ENCODE results near the gene PTPN23.

PTPN23 gene

GRCh38 chr3:47407896-47408838, 27.3 kb downstream of the PTPN23 start:
- no peak for DNase-seq

DNA sequence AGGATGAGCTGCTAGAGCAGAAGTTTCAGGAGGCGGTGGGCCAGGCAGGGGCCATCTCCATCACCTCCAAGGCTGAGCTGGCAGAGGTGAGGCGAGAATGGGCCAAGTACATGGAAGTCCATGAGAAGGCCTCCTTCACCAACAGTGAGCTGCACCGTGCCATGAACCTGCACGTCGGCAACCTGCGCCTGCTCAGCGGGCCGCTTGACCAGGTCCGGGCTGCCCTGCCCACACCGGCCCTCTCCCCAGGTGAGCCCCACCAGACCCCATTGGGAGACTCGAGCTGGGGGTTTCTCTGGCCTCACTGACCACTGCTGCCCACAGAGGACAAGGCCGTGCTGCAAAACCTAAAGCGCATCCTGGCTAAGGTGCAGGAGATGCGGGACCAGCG, 28.0 kb downstream of the PTPN23 start:
- no peak for DNase-seq

DNA sequence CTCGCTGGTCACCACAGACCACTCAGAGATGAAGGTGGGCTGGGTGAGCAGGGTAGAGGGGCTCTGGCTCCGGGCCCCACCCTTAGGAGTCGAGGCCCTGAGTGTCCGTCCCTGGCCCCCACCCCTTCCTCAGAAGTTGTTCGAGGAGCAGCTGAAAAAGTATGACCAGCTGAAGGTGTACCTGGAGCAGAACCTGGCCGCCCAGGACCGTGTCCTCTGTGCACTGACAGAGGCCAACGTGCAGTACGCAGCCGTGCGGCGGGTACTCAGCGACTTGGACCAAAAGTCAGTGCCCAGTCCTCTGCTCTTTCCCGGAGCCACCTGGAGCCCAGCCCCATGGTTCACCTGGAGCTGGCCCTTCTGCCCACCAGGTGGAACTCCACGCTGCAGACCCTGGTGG, 28.5 kb downstream of the PTPN23 start:
- DNase-seq = no peak

- DNase-seq = no peak
These were observed 29.0 kb downstream of the PTPN23 start for GRCh38 chr3:47409688-47410416.

- no peak for DNase-seq
These were observed 29.5 kb downstream of the PTPN23 start for GRCh38 chr3:47410417-47410720.

DNA sequence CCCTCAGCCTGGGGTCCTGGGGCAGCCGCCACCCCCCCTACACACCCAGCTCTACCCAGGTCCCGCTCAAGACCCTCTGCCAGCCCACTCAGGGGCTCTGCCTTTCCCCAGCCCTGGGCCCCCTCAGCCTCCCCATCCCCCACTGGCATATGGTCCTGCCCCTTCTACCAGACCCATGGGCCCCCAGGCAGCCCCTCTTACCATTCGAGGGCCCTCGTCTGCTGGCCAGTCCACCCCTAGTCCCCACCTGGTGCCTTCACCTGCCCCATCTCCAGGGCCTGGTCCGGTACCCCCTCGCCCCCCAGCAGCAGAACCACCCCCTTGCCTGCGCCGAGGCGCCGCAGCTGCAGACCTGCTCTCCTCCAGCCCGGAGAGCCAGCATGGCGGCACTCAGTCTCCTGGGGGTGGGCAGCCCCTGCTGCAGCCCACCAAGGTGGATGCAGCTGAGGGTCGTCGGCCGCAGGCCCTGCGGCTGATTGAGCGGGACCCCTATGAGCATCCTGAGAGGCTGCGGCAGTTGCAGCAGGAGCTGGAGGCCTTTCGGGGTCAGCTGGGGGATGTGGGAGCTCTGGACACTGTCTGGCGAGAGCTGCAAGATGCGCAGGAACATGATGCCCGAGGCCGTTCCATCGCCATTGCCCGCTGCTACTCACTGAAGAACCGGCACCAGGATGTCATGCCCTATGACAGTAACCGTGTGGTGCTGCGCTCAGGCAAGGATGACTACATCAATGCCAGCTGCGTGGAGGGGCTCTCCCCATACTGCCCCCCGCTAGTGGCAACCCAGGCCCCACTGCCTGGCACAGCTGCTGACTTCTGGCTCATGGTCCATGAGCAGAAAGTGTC, 30.2 kb downstream of the PTPN23 start:
- DNase-seq = no peak

DNA sequence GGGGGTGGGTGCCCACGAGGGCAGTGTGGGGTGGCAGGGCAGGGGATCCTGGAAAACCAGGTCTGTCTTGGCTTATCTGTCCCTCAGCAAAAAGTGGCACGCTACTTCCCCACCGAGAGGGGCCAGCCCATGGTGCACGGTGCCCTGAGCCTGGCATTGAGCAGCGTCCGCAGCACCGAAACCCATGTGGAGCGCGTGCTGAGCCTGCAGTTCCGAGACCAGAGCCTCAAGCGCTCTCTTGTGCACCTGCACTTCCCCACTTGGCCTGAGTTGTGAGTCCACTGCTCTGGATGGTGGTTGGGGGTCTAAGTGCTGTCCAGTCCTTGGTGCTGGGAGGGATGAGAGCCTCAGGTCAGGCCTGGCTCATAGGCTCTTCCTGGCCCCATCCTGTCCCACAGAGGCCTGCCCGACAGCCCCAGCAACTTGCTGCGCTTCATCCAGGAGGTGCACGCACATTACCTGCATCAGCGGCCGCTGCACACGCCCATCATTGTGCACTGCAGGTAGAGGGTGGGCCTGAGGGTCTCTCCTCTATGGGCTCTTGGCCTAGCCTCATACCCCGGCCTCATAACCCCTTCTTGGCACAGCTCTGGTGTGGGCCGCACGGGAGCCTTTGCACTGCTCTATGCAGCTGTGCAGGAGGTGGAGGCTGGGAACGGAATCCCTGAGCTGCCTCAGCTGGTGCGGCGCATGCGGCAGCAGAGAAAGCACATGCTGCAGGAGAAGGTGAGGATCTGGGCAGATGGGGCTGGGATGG, 31.1 kb downstream of the PTPN23 start:
- DNase-seq = no peak

GRCh38 chr3:47412453-47412756, 31.6 kb downstream of the PTPN23 start:
- no peak for DNase-seq

DNA sequence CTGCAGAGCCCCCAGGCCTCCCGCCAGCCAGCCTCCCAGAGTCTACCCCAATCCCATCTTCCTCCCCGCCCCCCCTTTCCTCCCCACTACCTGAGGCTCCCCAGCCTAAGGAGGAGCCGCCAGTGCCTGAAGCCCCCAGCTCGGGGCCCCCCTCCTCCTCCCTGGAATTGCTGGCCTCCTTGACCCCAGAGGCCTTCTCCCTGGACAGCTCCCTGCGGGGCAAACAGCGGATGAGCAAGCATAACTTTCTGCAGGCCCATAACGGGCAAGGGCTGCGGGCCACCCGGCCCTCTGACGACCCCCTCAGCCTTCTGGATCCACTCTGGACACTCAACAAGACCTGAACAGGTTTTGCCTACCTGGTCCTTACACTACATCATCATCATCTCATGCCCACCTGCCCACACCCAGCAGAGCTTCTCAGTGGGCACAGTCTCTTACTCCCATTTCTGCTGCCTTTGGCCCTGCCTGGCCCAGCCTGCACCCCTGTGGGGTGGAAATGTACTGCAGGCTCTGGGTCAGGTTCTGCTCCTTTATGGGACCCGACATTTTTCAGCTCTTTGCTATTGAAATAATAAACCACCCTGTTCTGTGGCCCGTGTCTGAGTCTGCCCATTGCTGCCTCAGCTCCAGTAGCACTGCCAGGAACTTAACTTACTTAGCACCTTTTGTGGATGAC, 32.2 kb downstream of the PTPN23 start:
- DNase-seq = no peak

DNA sequence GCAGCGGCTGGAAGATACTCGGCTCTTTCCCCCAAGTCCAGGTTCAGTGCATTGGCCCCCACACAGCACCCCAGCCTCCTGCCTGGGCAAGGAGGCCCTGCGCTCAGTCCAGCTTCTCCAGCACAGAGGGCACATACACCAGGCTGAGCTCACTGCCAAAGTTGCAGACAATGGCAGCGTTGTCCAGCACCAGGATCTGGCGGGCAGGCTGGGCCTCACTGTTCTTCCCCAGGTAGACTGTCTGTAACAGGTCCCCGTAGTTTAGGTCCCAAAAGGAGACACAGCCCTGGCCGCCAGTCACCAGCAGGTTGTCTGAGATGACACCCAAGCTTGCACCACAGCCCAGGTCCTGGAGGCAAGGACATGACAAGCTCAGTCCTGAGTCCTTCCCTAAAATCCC, 32.9 kb downstream of the PTPN23 start:
- DNase-seq = no peak

DNA sequence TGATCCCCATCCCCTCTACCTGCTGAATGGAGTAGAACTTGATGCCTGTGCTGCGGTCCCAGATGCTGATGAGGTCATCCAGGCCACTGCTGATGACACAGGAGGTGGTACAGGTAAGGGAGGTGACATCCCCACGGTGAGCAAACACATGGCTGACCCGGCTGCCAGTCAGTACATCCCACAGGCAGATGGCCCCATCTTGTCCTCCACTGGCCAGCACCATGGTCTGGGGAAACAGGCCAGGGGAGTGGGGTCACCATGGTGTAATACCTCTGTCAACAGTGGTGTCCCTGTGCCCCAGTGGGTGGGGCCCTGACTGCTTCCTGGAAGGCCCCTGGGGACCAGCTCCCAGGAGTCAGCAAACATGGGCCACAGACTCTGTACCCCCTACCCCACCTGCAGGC, 33.3 kb downstream of the PTPN23 start:
- DNase-seq = no peak

GRCh38 chr3:47414666-47415587, 34.1 kb downstream of the PTPN23 start:
- no peak for DNase-seq

DNA sequence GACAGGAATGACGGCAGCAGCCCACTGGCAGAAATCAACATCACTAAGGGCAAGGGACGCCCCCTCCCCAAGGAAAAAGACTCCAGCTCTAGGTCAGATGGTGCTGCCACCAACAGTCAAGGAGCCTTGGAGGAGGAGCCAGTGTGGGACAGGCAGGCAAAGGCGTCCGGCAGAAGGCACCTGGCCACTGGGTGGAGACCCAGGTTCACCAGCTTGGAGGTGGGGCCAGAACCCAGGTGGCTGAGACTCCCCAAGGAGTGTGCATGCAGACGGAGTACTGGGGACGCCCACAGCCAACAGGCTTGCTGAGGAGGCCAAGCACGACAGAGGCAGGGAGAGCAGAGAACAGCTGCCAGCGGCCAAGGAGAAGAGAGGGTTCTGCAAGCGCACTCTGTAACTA, 35.2 kb downstream of the PTPN23 start:
- no peak for DNase-seq

GRCh38 chr3:47418167-47419082, 37.6 kb downstream of the PTPN23 start:
- DNase-seq = no peak

DNA sequence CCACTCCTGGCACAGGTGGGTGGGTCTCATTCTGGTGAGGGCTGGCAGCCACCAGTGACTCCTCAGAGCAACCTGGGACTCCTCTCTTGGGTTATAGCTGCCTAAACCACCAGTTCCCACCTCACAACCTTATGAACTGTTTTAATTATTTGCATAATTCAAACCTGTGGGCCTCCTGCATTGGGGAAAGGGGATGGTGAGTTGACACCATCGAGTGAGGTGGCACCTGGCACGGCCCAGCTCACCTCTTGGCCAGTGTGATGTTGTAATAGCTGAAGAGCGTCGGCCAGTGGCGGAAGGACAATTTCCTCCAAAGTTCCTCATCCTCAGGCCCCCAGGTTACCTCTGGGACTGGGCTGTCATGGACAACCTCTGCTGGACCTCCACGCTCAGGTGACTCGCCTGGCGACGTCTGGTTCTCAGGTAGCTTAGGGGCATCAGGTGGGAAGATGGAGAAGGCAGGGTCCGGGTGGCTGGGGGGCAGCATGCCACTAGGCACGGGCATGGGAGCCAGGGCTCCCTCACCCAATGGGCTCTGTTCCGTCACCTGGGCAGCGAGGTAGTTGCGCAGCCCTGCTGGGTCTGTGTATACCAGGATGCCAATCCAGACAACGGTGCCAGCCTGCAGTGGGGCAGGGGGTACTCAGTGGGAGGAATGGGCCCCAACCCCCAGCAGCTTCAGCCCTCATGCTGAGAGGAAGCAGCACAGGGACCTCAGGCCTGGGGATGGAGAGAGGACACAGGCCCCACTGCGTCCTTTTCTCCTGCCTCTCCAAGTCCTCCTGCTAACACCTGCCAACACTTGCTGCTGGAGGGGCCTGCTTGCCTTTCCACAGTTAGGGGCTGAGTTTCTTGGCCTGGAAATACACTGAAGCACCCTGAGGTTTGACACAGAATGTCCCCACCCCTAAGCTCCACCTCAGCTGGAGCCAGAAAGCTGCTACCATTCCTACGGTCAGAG, 38.5 kb downstream of the PTPN23 start:
- no peak for DNase-seq

DNA sequence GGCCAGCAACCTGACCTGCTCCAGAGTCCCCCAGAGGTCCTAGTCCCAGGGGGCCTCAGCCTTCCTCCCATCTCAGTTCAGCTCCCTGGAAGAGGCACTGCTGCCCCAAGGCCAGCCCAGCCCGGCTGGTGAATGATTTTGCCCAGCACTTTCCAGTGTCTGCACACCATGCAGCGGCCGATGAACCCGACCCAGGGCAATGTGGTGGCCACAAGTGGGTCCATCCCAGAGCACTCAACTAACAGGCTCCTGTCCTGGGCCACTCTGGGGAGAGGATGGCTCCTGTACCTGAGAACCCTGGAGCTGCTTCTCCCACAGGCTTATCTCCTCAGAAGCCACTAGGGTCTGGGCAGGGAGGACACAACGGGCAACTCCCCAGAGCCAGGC, 39.2 kb downstream of the PTPN23 start:
- no peak for DNase-seq

- no peak for DNase-seq
These were observed 40.0 kb downstream of the PTPN23 start for GRCh38 chr3:47420511-47421484.

Measured in NCI-H2107 (cell line).